ENCODE results near the gene SH3BP1. TPM values are rescaled to one million over a fixed set of nuclear protein-coding genes. Genes with fewer than 3 reads are reported as not detected.

The SH3BP1 gene
- total and polyA plus RNA-seq, 2 of the 13 experiments (the other 11 are each of a cell fraction or from before 2014, with no cell fraction given) = 8.4 to 18.5 TPM

DNA sequence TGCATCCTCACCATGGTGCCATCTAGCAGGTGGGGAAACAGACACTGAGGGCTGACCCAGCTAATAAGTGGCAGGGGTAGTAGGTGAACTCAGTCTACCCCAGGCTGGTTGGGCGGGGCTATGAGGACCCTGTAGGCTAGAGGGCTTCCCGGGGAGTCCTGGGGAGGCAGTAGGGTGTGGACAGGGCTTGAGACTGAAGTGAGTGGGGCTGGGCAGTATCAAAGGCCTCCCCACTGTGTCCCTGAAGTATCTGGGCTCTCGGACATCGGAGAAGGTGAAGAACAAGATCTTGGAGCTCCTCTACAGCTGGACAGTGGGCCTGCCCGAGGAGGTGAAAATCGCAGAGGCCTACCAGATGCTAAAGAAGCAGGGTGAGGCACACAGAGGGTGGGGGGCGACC is 19.5 kb upstream of the SH3BP1 start:
- in situ Hi-C loops (cut with HindIII; ENCODE audit: extremely low pct_ligation_motif_present, low pct_unique_long_range_greater_than_20kb) (no loop called here), intact Hi-C loops (cut with micrococcal nuclease; ENCODE audit: unreplicated experiment) (loop anchor here (5.0 kb wide), 1 partner anchor 62 kb away; no protein-coding TSS in a partner anchor)
- Histone ChIP-seq H3K27me3 (ENCODE audit: control insufficient read depth in 1 of 2, insufficient read depth in 2 of 2, low read length in 2 of 2) (no peaks in the 10 kb centered on the region; a peak in 1 of 5 replicates), H3K79me2 (ENCODE audit: insufficient read depth, low read length) (no peaks in the 10 kb centered on the region), H3K9ac (ENCODE audit: insufficient read depth, low read depth, low read length) (no peak overlapping the region), H3K27ac (ENCODE audit: extremely low read length, insufficient read depth, low read length) (no peak overlapping the region), H3K4me3 (replicated peaks in 1 of 3; ENCODE audit: insufficient read depth in 1 of 3, low read depth in 2 of 3, low read length in 3 of 3) (no peak overlapping the region), H3K4me2 (ENCODE audit: low read depth, low read length) (no peak overlapping the region), H4K20me1 (ENCODE audit: insufficient read depth, low read length) (no peaks in the 10 kb centered on the region), H3K36me3 (replicated peaks in 1 of 2; ENCODE audit: control insufficient read depth in 1 of 2, insufficient read depth in 2 of 2, low read length in 2 of 2) (peaks cover 19 to 40% of the 10 kb centered on the region in 2 experiments; a peak in 4 of 5 replicates), H2AFZ (ENCODE audit: low read length) (no peak overlapping the region), H3K4me1 (ENCODE audit: insufficient read depth, low read length) (peaks cover 10% of the 10 kb centered on the region), H3K9me3 (ENCODE audit: low read length) (no peaks in the 10 kb centered on the region)
- WGBS (ENCODE audit: low lambda C conversion rate) = 85% methylated on average over 2 of the region's 7 CpGs
- ChIA-PET POLR2A (interaction anchor here (1.0 to 1.6 kb wide), 3 partner anchors 12 to 115 kb away, joined by 3 to 4 read pairs (median 3); partner anchors contain the start of gene GGA1), CTCF (ENCODE audit: low intra/inter-chr PET ratio, low total read pairs) (no interaction called here)
- TF ChIP-seq CHD4 (IDR thresholded peaks at IDR 0.05; ENCODE audit: borderline replicate concordance, low read length) (no peak), POLR2A (IDR thresholded peaks at IDR 0.05; ENCODE audit: insufficient read depth in 1 of 2, low read depth in 2 of 2, low read length in 2 of 2) (0 out of 4 replicates have a peak, but pooled peaks of 1 of the 2 experiments have one; percentile 1), PHF20 (CRISPR knock-in tag; IDR thresholded peaks at IDR 0.05) (no peak)
- TF ChIP-seq, protein P1, sequence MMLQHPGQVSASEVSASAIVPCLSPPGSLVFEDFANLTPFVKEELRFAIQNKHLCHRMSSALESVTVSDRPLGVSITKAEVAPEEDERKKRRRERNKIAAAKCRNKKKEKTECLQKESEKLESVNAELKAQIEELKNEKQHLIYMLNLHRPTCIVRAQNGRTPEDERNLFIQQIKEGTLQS (CRISPR knock-in tag; IDR thresholded peaks at IDR 0.05) = no peak
- FAIRE-seq (no peak), DNase-seq (ENCODE audit: low spot score) (no peak), ATAC-seq (no peak)
- no TSS peak for BruUV-seq (replicated peaks)

DNA sequence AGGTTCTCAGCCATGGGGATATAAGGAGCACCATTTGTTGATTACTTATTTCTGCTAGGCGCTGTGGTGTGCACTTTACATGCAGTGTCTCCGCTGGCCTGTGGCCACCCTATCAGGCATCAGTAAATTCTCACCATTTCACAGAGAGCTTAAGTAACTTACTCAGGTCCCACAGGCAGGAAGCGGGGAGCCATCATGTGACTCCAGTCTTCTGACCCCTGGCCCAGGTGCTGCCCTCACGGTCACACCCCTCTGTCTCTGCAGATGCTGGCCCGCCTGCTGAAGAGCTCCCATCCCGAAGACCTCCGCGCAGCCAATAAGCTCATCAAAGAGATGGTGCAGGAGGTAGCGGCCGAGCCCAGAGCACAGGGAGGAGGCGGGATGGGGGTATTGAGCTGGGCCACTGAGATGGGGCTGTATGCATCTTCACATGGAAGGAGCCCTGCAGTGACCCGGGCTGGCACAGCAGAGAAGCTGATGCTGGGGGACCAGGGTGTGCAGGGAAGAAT is 18.1 kb upstream of the SH3BP1 start:
- ChIA-PET POLR2A (interaction anchor here (1.0 to 1.6 kb wide), 2 partner anchors 13 to 40 kb away, joined by 4 read pairs; no protein-coding TSS in a partner anchor), CTCF (ENCODE audit: low intra/inter-chr PET ratio, low total read pairs) (no interaction called here)
- no peak for ATAC-seq
- H3K4me1 ChIP-seq (ENCODE audit: insufficient read depth, low read length) = peaks cover 10% of the 10 kb centered on the region
- H3K9me3 ChIP-seq (ENCODE audit: low read length) = no peaks in the 10 kb centered on the region
- BruUV-seq (replicated peaks) = no TSS peak
- H3K27me3 ChIP-seq (ENCODE audit: control insufficient read depth in 1 of 2, insufficient read depth in 2 of 2, low read length in 2 of 2) = no peaks in the 10 kb centered on the region; a peak in 1 of 5 replicates
- no peak overlapping the region for H3K4me2 ChIP-seq (ENCODE audit: low read depth, low read length)
- peaks cover 18 to 41% of the 10 kb centered on the region in 2 experiments; a peak in 4 of 5 replicates for H3K36me3 ChIP-seq (replicated peaks in 1 of 2; ENCODE audit: control insufficient read depth in 1 of 2, insufficient read depth in 2 of 2, low read length in 2 of 2)
- no peak overlapping the region for H3K4me3 ChIP-seq (replicated peaks in 1 of 3; ENCODE audit: insufficient read depth in 1 of 3, low read depth in 2 of 3, low read length in 3 of 3)
- FAIRE-seq = no peak
- H3K9ac ChIP-seq (ENCODE audit: insufficient read depth, low read depth, low read length) = no peak overlapping the region
- WGBS (ENCODE audit: low lambda C conversion rate) = 97% methylated on average over 10 of the region's 12 CpGs
- no peak for DNase-seq (ENCODE audit: low spot score)
- no peak overlapping the region for H3K27ac ChIP-seq (ENCODE audit: extremely low read length, insufficient read depth, low read length)
- no peak overlapping the region for H2AFZ ChIP-seq (ENCODE audit: low read length)
- intact Hi-C loops (cut with micrococcal nuclease; ENCODE audit: unreplicated experiment) (loop anchor here (5.0 kb wide), 1 partner anchor 61 kb away; no protein-coding TSS in a partner anchor), in situ Hi-C loops (cut with HindIII; ENCODE audit: extremely low pct_ligation_motif_present, low pct_unique_long_range_greater_than_20kb) (no loop called here)
- H4K20me1 ChIP-seq (ENCODE audit: insufficient read depth, low read length) = no peaks in the 10 kb centered on the region
- H3K79me2 ChIP-seq (ENCODE audit: insufficient read depth, low read length) = no peaks in the 10 kb centered on the region
- TF ChIP-seq MTA3 (CRISPR knock-in tag; IDR thresholded peaks at IDR 0.05) (no peak), GFI1 (CRISPR knock-in tag; IDR thresholded peaks at IDR 0.05; ENCODE audit: borderline replicate concordance) (no peak), ELF1 (CRISPR knock-in tag; IDR thresholded peaks at IDR 0.05) (no peak), TEAD3 (CRISPR knock-in tag; optimal IDR thresholded peaks at IDR 0.05; ENCODE audit: borderline replicate concordance) (no peak), ZNF484 (CRISPR knock-in tag; IDR thresholded peaks at IDR 0.05; ENCODE audit: borderline replicate concordance, low read depth) (no peak), ZNF816 (CRISPR knock-in tag; IDR thresholded peaks at IDR 0.05; ENCODE audit: borderline replicate concordance) (no peak), ZNF256 (CRISPR knock-in tag; conservative IDR thresholded peaks at IDR 0.05) (no peak), ZZZ3 (CRISPR knock-in tag; IDR thresholded peaks at IDR 0.05; ENCODE audit: borderline replicate concordance) (no peak), AKNA (CRISPR knock-in tag; IDR thresholded peaks at IDR 0.05; ENCODE audit: borderline replicate concordance) (no peak), BCL6 (CRISPR knock-in tag; IDR thresholded peaks at IDR 0.05) (no peak)

Measured in HepG2 (cell line).